ENCODE measurements around the gene SSUH2.

Gene SSUH2

GRCh38 chr3:8578282-8578681 is 66.3 kb downstream of the SSUH2 start:
- no peak for DNase-seq

GRCh38 chr3:8576841-8577571 is 67.6 kb downstream of the SSUH2 start:
- no peak for DNase-seq

GRCh38 chr3:8576436-8576835 is 68.2 kb downstream of the SSUH2 start:
- DNase-seq = no peak

GRCh38 chr3:8575364-8576104 is 69.1 kb downstream of the SSUH2 start:
- DNase-seq = no peak

- DNase-seq = no peak
Observed at GRCh38 chr3:8574670-8575322, 69.8 kb downstream of the SSUH2 start.

- DNase-seq = no peak
Observed at GRCh38 chr3:8574040-8574669, 70.4 kb downstream of the SSUH2 start.

GRCh38 chr3:8573342-8573926 is 71.2 kb downstream of the SSUH2 start:
- no peak for DNase-seq

- DNase-seq = no peak
Observed at GRCh38 chr3:8571256-8571655, 73.3 kb downstream of the SSUH2 start.
